ENCODE data around the gene PAK6.

Gene PAK6

DNA sequence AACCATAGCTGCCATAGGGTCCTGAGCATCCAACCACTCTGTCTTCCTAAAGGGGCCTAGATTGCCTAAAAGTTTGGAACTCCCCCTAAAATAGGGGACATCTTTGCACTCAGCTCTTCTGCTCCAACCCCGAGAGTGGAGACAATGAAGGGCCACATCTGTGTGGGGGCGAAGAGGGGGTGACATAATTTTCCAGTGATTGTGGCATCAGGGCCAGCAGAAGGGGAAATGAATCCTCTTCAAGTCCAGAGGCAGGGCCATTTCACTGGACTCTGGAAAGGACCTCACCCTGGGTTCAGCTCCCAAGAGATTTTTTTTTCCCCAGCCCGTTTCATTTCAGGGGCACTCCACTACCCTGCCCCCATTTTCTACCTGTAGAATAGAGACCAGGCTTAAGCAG is 48.6 kb downstream of the PAK6 start:
- DNase-seq (ENCODE audit: low spot score) = no peak
- in situ Hi-C loops (cut with MboI; ENCODE audit: low pct_unique_long_range_greater_than_20kb, low sequenced_read_pairs, unreplicated experiment) = no loop called here
- TF ChIP-seq, protein P1, sequence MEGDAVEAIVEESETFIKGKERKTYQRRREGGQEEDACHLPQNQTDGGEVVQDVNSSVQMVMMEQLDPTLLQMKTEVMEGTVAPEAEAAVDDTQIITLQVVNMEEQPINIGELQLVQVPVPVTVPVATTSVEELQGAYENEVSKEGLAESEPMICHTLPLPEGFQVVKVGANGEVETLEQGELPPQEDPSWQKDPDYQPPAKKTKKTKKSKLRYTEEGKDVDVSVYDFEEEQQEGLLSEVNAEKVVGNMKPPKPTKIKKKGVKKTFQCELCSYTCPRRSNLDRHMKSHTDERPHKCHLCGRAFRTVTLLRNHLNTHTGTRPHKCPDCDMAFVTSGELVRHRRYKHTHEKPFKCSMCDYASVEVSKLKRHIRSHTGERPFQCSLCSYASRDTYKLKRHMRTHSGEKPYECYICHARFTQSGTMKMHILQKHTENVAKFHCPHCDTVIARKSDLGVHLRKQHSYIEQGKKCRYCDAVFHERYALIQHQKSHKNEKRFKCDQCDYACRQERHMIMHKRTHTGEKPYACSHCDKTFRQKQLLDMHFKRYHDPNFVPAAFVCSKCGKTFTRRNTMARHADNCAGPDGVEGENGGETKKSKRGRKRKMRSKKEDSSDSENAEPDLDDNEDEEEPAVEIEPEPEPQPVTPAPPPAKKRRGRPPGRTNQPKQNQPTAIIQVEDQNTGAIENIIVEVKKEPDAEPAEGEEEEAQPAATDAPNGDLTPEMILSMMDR (IDR thresholded peaks at IDR 0.05; ENCODE audit: extremely low read depth, insufficient read depth, missing control alignments) = no peak

DNA sequence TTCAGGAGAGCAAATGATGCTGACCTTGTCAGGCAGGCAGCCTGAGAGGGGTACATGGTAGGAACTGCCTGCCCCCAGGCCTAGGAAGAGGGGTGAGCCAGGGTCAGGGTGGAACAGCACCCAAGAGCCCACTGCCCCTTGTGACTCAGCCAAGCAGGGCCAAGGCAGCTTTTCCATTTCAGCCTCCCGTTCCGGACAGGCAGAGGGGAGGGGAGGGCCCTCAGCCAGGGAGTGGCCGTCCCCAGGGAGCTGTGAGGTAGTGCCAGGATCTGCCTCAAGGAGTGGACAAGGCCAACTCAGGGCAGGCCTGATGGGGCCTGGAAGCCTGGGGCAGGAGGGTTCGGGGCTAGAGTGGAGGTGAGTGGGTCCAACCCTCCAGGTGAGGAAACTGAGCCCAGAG is 49.1 kb downstream of the PAK6 start:
- no peak for DNase-seq (ENCODE audit: low spot score)
- in situ Hi-C loops (cut with MboI; ENCODE audit: low pct_unique_long_range_greater_than_20kb, low sequenced_read_pairs, unreplicated experiment) = no loop called here
- TF ChIP-seq, protein P1 (IDR thresholded peaks at IDR 0.05; ENCODE audit: extremely low read depth, insufficient read depth, missing control alignments) = no peak

DNA sequence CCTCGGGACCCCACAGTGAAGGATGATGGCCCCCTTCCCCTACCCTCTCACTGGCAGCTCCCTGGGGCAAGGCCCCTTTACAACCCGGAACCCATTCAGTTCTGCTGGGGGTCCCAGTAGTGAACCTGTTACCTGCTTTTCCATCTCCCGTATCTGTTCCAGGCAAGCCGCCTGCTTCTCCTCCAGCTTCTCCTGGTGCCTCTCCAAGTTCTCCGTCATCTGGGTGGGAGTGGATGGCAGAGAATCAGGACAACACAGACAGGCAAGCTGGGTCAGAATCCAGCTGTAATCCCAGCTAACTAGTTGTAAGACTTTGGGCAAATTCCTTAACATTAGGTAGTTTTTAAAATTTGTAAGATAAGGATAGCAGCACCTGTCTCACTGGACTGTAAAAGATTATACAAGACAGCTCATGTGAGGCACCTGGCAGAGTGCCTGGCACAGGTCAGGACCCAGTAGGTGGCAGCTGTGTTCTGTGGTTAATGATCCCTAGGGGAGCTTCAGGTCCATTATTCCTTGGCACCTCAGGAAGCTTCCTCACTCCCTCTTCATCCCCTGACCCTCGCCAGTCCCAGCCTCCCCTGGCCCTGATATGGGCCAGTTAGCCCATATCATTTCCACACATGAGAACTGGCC is 50.4 kb downstream of the PAK6 start:
- TF ChIP-seq, protein P1 (IDR thresholded peaks at IDR 0.05; ENCODE audit: extremely low read depth, insufficient read depth, missing control alignments) = no peak
- in situ Hi-C loops (cut with MboI; ENCODE audit: low pct_unique_long_range_greater_than_20kb, low sequenced_read_pairs, unreplicated experiment) = no loop called here
- DNase-seq (ENCODE audit: low spot score) = no peak

DNA sequence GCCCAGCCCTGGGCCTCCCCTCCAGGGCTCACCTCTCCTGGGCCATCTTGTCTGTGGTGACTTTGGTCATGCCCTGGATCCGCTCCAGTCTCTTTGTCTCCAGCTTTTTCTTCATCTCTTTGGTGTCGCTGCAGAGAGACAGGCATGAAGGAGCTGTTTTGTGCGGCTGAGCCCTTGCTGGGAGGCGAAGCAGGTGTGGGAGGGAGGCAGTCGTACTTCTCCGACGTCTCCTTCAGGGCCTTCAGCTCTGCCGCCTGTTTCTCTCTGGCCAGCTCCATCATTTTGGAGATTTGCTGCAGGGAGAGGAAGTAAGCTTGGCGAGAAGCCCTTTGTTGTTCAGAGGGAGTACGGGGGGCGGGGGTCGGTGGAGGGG is 51.7 kb downstream of the PAK6 start:
- in situ Hi-C loops (cut with MboI; ENCODE audit: low pct_unique_long_range_greater_than_20kb, low sequenced_read_pairs, unreplicated experiment) = no loop called here

DNA sequence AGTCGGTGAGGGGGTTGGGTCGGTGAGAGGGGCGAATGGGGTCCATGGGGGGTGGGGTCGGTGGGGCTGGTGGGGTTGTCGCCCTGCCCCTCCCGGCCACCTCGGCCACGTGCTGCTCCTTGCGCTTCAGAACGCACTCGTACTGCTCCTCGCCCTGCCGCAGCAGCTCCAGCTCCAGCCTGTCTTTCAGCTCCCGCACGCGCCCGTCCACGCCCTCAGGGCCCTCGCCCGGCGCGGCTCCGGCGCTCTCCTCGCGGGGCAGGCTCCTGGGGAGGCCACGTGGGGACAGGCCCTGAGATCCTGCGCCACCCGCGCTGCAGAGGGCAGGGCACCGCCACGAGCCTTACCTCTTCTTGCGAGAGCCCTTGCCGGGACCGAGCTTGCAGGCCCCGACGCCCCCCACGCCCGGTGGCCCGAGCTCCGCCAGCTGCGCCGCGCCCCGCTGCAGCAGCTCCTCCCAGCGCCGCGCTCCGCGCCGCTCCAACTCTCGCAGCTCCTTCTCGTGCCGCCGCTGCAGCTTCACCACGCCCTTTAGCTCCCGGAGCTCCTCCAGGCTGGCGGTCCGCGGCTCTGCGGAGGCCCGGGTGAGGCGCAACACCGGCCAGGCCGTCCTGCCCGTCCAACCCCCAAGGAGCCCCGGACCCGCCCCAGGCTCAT is 52.2 kb downstream of the PAK6 start:
- TF ChIP-seq, protein P1 (IDR thresholded peaks at IDR 0.05; ENCODE audit: extremely low read depth, insufficient read depth, missing control alignments) = no peak
- no peak for DNase-seq (ENCODE audit: low spot score)
- in situ Hi-C loops (cut with MboI; ENCODE audit: low pct_unique_long_range_greater_than_20kb, low sequenced_read_pairs, unreplicated experiment) = no loop called here

More for the DNA sequence above, 51.7 kb downstream of the PAK6 start:
- TF ChIP-seq, protein P1 (IDR thresholded peaks at IDR 0.05; ENCODE audit: extremely low read depth, insufficient read depth, missing control alignments) = no peak
- DNase-seq (ENCODE audit: low spot score) = no peak

DNA sequence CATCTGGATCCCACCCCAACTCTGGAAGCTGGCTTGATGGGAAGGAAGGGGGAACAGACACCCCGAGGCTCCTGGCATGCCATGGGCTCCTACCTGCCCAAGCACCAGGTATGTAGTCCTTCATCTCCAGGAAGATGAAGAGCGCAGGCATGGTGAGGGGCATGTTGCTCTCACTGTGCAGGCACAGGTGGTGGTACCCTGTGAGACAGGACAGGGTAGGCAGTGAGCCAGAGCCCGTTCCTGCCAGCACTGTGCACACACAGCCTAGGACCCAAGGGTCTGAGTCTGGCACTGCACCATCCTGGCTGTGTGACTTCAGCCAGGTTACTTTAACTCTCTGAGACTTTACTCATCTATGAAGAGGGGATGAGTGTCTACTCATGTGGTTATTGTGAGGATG is 53.4 kb downstream of the PAK6 start:
- no peak for DNase-seq (ENCODE audit: low spot score)
- TF ChIP-seq, protein P1 (IDR thresholded peaks at IDR 0.05; ENCODE audit: extremely low read depth, insufficient read depth, missing control alignments) = no peak
- in situ Hi-C loops (cut with MboI; ENCODE audit: low pct_unique_long_range_greater_than_20kb, low sequenced_read_pairs, unreplicated experiment) = no loop called here
